ENCODE results near the gene DENND4C.
"Not testable (repeated sequence)": the region's sequence is repeated elsewhere in the genome, so short reads cannot be mapped to it uniquely, and the experiment has no call there.

Gene DENND4C

GRCh38 chr9:19413456-19413855 is 183.0 kb downstream of the DENND4C start:
- DNase-seq (ENCODE audit: low read depth), result not testable (repeated sequence)

- no peak for DNase-seq (ENCODE audit: low read depth)
Observed at GRCh38 chr9:19416143-19416542, 185.7 kb downstream of the DENND4C start.

GRCh38 chr9:19420877-19421276 is 190.4 kb downstream of the DENND4C start:
- no peak for DNase-seq (ENCODE audit: low read depth)

All from CMK (cell line).